ENCODE results near the gene SCIN. TPM values are rescaled to one million over a fixed set of nuclear protein-coding genes. Genes with fewer than 3 reads are reported as not detected.
A peak's percentile ranks its signal among the peaks of the same experiment; 100 is the strongest.

The SCIN gene
- polyA plus RNA-seq, 1 of the 3 experiments (the other 2 are of a cell fraction) = 0.02 TPM

DNA sequence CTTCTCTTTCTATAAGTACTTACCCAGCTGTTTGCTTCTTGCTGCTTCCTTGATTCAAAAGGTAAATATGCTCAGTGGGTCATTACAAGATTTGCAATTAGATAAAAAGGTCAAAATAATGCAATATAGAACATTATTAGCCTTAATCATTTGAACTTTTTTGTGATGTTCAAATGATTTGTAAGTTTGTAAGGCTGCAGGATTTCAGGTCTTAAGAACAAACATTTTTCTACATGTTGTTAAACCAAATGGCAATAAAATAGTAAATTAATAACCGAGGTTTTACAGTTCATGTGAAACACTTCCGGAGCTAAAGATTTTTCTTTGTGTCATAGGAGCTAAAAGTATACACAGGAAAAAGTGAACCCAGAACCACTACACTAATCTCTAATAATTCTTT lies 16.2 kb upstream of the SCIN start:
- Histone ChIP-seq H3K4me2 (no peak overlapping the region), H3K9me2 (no peaks in the 10 kb centered on the region), H3K9ac (no peak overlapping the region), H3K36me3 (replicated peaks in 1 of 2; ENCODE audit: control insufficient read depth in 1 of 2, insufficient read depth in 2 of 2, low read length in 1 of 2) (no peaks in the 10 kb centered on the region), H3K9me3 (no peaks in the 10 kb centered on the region; the same call in 1 of the 2 replicates), H4K20me1 (ENCODE audit: insufficient read depth) (no peaks in the 10 kb centered on the region), H3K27ac (ENCODE audit: low read depth in 2 of 2, low read length in 1 of 2) (no peak overlapping the region), H2AFZ (ENCODE audit: low read depth) (0 out of 2 replicates have a peak overlapping the region, but pooled peaks have one; percentile 9), H3K27me3 (ENCODE audit: insufficient read depth) (no peaks in the 10 kb centered on the region), H3K79me2 (ENCODE audit: insufficient read depth) (no peaks in the 10 kb centered on the region), H3K4me1 (ENCODE audit: control insufficient read depth in 1 of 2, insufficient read depth in 2 of 2, low read depth in 1 of 2, low read length in 1 of 2) (no peaks in the 10 kb centered on the region; a peak in 1 of 4 replicates), H3F3A (replicated peaks; ENCODE audit: insufficient read depth) (no peaks in the 10 kb centered on the region), H3K4me3 (ENCODE audit: low read depth in 2 of 2, low read length in 1 of 2) (no peak overlapping the region)
- WGBS (ENCODE audit: low lambda C conversion rate) = 29% methylated on average over 2 of the region's 2 CpGs
- DNase-seq = no peak
- ChIA-PET CTCF (interaction anchor here (1.0 kb wide), 1 partner anchor 24 kb away, joined by 3 read pairs; no protein-coding TSS in a partner anchor), POLR2A (no interaction called here)
- no peak for TF ChIP-seq SIN3A (IDR thresholded peaks at IDR 0.05; ENCODE audit: borderline replicate concordance, low read depth, low read length)
- TF ChIP-seq FOSL2 (IDR thresholded peaks at IDR 0.05; ENCODE audit: borderline replicate concordance, low read depth) = no peak
- TF ChIP-seq, protein P1, sequence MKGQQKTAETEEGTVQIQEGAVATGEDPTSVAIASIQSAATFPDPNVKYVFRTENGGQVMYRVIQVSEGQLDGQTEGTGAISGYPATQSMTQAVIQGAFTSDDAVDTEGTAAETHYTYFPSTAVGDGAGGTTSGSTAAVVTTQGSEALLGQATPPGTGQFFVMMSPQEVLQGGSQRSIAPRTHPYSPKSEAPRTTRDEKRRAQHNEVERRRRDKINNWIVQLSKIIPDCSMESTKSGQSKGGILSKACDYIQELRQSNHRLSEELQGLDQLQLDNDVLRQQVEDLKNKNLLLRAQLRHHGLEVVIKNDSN (IDR thresholded peaks at IDR 0.05; ENCODE audit: borderline replicate concordance, low read depth) = no peak
- TF ChIP-seq RXRA (IDR thresholded peaks at IDR 0.05; ENCODE audit: borderline replicate concordance, low read depth) = no peak
- TF ChIP-seq, protein P2, sequence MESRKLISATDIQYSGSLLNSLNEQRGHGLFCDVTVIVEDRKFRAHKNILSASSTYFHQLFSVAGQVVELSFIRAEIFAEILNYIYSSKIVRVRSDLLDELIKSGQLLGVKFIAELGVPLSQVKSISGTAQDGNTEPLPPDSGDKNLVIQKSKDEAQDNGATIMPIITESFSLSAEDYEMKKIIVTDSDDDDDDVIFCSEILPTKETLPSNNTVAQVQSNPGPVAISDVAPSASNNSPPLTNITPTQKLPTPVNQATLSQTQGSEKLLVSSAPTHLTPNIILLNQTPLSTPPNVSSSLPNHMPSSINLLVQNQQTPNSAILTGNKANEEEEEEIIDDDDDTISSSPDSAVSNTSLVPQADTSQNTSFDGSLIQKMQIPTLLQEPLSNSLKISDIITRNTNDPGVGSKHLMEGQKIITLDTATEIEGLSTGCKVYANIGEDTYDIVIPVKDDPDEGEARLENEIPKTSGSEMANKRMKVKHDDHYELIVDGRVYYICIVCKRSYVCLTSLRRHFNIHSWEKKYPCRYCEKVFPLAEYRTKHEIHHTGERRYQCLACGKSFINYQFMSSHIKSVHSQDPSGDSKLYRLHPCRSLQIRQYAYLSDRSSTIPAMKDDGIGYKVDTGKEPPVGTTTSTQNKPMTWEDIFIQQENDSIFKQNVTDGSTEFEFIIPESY (IDR thresholded peaks at IDR 0.05; ENCODE audit: borderline replicate concordance, low read depth) = no peak
- TF ChIP-seq, protein P3, sequence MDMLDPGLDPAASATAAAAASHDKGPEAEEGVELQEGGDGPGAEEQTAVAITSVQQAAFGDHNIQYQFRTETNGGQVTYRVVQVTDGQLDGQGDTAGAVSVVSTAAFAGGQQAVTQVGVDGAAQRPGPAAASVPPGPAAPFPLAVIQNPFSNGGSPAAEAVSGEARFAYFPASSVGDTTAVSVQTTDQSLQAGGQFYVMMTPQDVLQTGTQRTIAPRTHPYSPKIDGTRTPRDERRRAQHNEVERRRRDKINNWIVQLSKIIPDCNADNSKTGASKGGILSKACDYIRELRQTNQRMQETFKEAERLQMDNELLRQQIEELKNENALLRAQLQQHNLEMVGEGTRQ (IDR thresholded peaks at IDR 0.05; ENCODE audit: borderline replicate concordance, low read depth, low read length) = no peak
- no peak for TF ChIP-seq TCF12 (IDR thresholded peaks at IDR 0.05)
- TF ChIP-seq RFX5 (IDR thresholded peaks at IDR 0.05; ENCODE audit: low read length) = no peak
- TF ChIP-seq RAD21 (IDR thresholded peaks at IDR 0.05; ENCODE audit: low read length) = no peak
- no peak for TF ChIP-seq TEAD4 (IDR thresholded peaks at IDR 0.05; ENCODE audit: borderline replicate concordance, insufficient read depth)
- TF ChIP-seq CHD2 (IDR thresholded peaks at IDR 0.05; ENCODE audit: low read length, partially characterized antibody) = no peak
- no peak for TF ChIP-seq MEF2A (IDR thresholded peaks at IDR 0.05; ENCODE audit: borderline replicate concordance, low read depth)
- TF ChIP-seq FOXM1 (IDR thresholded peaks at IDR 0.05; ENCODE audit: low read depth) = no peak
- TF ChIP-seq YY1 (IDR thresholded peaks at IDR 0.05; ENCODE audit: low read depth) = no peak
- TF ChIP-seq EZH2phosphoT487 (IDR thresholded peaks at IDR 0.05; ENCODE audit: borderline replicate concordance, low read depth) = no peak
- TF ChIP-seq MXI1 (IDR thresholded peaks at IDR 0.05; ENCODE audit: low read depth, low read length) = no peak

Data from SK-N-SH (cell line).